Stimulated activated CD8-positive, alpha-beta memory T cell treated with anti-CD3 and anti-CD28 coated beads, Interleukin-15, amount 100 ng/mL, for 1 hour (primary cell): ENCODE data around the gene PRKG1.
"Not testable (repeated sequence)": the region's sequence is repeated elsewhere in the genome, so short reads cannot be mapped to it uniquely, and the experiment has no call there.

Experiments
- DNase-seq: peaks from one replicate; pipeline ENCODE4 v3.0.0-alpha.2; 2020; ENCODE audit warnings: low read depth

Gene PRKG1

GRCh38 chr10:51117053-51117660 lies 42.9 kb downstream of the PRKG1 start:
- no peak for DNase-seq

- DNase-seq: no peak
These were observed 43.5 kb downstream of the PRKG1 start for GRCh38 chr10:51117794-51118193.

- DNase-seq: no peak
These were observed 45.2 kb downstream of the PRKG1 start for GRCh38 chr10:51119441-51119840.

- DNase-seq: no peak
These were observed 47.6 kb downstream of the PRKG1 start for GRCh38 chr10:51121861-51122260.

- no peak for DNase-seq
These were observed 50.6 kb downstream of the PRKG1 start for GRCh38 chr10:51124852-51125251.

GRCh38 chr10:51125518-51125917 lies 51.2 kb downstream of the PRKG1 start:
- DNase-seq: no peak

GRCh38 chr10:51129946-51130544 lies 55.8 kb downstream of the PRKG1 start:
- DNase-seq: no peak

GRCh38 chr10:51137756-51138529 lies 63.7 kb downstream of the PRKG1 start:
- DNase-seq: no peak

GRCh38 chr10:51139176-51139575 lies 64.9 kb downstream of the PRKG1 start:
- no peak for DNase-seq

GRCh38 chr10:51141010-51141409 lies 66.7 kb downstream of the PRKG1 start:
- DNase-seq: no peak

GRCh38 chr10:51144161-51144781 lies 70.0 kb downstream of the PRKG1 start:
- DNase-seq: no peak

- no peak for DNase-seq
These were observed 71.1 kb downstream of the PRKG1 start for GRCh38 chr10:51145375-51145774.

- DNase-seq: no peak
These were observed 73.5 kb downstream of the PRKG1 start for GRCh38 chr10:51147644-51148399.

GRCh38 chr10:51156926-51157325 lies 82.6 kb downstream of the PRKG1 start:
- no peak for DNase-seq

GRCh38 chr10:51158832-51159231 lies 84.5 kb downstream of the PRKG1 start:
- no peak for DNase-seq

GRCh38 chr10:51159841-51160240 lies 85.6 kb downstream of the PRKG1 start:
- no peak for DNase-seq

GRCh38 chr10:51162002-51162401 lies 87.7 kb downstream of the PRKG1 start:
- no peak for DNase-seq

- not testable (repeated sequence) for DNase-seq
These were observed 89.2 kb downstream of the PRKG1 start for GRCh38 chr10:51163380-51164049.

GRCh38 chr10:51168086-51168815 lies 94.0 kb downstream of the PRKG1 start:
- DNase-seq: no peak

- no peak for DNase-seq
These were observed 94.8 kb downstream of the PRKG1 start for GRCh38 chr10:51169111-51169510.
